Colonic mucosa (tissue), 4 donors: ENCODE data around the gene DOCK7. TPM values are rescaled to one million over a fixed set of nuclear protein-coding genes. Genes with fewer than 3 reads are reported as not detected.

Source experiments
- DNase-seq: peaks from one replicate; pipeline ENCODE4 v3.0.0-alpha.2; 2020
- H3K27ac ChIP-seq: fragments of 200-600 bp; one replicate; pipeline ENCODE4 v1.8.0; 2021
- H3K27me3 ChIP-seq: fragments of 200-600 bp; one replicate; pipeline ENCODE4 v1.8.0; 2021
- H3K36me3 ChIP-seq: fragments of 200-600 bp; one replicate; pipeline ENCODE4 v1.8.0; 2021
- H3K4me1 ChIP-seq: fragments of 200-600 bp; one replicate; pipeline ENCODE4 v1.8.0; 2021; ENCODE audit warnings: mild to moderate bottlenecking
- H3K4me3 ChIP-seq: fragments of 200-600 bp; one replicate; pipeline ENCODE4 v1.8.0; 2021
- H3K9ac ChIP-seq, 2 donors: one replicate each; pipeline ENCODE4 v1.7.0; 2013; ENCODE audit warnings: control low read depth in 2 of 2, low read depth in 2 of 2, low read length in 2 of 2
- H3K9me3 ChIP-seq: fragments of 200-600 bp; one replicate; pipeline ENCODE4 v1.8.0; 2021
- intact Hi-C: fragments of 100-400 bp; cut with DNase I; formaldehyde crosslinking; loops from one replicate; pipeline ENCODE4 v1.14.1; 2022
- total RNA-seq, 2 donors: library from RNA; stranded (reverse); fragmentation: NEBNext Ultra II Directional in 1 of 2; extraction: Animal tissue kit (Norgen Biotek cat#: 25700) in 1 of 2; gene quantifications; one replicate each; pipeline ENCODE4 v1.2.1, GENCODE V29; 2021
- TF ChIP-seq, protein P1 (sequence below): fragments of 200-600 bp; IDR thresholded peaks from one replicate; pipeline ENCODE4 v1.8.0; 2022; ENCODE audit warnings: antibody characterized with exemption, mild to moderate bottlenecking
- donor health status: healthy.
- donor health status: DM: no; HTN: no; CAD: no.
- donor health status: DM: no; HTN: no; CAD: no.

Gene DOCK7
- total RNA-seq, 2 donors from 2014 or later = 44.9 to 53.7 TPM

DNA sequence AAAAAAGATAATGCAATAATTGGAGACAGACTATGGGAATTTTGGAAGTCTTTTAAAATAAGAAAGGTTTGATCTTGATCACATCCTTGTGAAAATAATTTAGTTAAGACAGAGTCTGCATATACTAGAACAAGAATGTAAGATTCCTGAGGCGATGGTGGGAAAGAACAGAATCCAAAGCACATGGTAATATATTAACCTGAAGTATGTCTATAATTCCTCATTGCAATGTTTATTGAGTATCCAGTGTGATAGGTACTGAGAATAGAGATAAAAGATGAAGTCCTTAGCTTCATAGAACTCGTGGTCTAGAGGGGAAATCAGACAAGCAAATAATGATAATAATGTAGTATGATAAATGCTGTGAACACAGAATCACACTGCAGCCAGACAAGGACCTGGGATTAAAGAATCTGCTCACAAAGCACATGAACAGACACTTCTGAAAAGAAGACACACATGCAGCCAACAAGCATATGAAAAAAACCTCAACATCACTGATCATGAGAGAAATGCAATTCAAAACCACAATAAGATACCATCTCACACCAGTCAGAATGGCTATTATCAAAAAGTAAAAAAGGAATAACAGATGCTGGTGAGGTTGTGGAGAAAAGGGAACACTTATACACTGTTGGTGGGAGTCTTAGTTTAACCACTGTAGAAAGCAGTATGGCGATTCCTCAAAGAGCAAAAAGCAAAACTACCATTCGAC lies 97.8 kb downstream of the DOCK7 start:
- no peak overlapping the region for H3K9ac ChIP-seq
- TF ChIP-seq, protein P1, sequence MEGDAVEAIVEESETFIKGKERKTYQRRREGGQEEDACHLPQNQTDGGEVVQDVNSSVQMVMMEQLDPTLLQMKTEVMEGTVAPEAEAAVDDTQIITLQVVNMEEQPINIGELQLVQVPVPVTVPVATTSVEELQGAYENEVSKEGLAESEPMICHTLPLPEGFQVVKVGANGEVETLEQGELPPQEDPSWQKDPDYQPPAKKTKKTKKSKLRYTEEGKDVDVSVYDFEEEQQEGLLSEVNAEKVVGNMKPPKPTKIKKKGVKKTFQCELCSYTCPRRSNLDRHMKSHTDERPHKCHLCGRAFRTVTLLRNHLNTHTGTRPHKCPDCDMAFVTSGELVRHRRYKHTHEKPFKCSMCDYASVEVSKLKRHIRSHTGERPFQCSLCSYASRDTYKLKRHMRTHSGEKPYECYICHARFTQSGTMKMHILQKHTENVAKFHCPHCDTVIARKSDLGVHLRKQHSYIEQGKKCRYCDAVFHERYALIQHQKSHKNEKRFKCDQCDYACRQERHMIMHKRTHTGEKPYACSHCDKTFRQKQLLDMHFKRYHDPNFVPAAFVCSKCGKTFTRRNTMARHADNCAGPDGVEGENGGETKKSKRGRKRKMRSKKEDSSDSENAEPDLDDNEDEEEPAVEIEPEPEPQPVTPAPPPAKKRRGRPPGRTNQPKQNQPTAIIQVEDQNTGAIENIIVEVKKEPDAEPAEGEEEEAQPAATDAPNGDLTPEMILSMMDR = no peak
- no peaks in the 10 kb centered on the region for H3K36me3 ChIP-seq
- H3K27ac ChIP-seq = no peak overlapping the region
- no peaks in the 10 kb centered on the region for H3K9me3 ChIP-seq
- no peak overlapping the region for H3K4me3 ChIP-seq
- H3K27me3 ChIP-seq = no peaks in the 10 kb centered on the region
- DNase-seq = no peak
- intact Hi-C loops = no loop called here
- H3K4me1 ChIP-seq = no peaks in the 10 kb centered on the region

DNA sequence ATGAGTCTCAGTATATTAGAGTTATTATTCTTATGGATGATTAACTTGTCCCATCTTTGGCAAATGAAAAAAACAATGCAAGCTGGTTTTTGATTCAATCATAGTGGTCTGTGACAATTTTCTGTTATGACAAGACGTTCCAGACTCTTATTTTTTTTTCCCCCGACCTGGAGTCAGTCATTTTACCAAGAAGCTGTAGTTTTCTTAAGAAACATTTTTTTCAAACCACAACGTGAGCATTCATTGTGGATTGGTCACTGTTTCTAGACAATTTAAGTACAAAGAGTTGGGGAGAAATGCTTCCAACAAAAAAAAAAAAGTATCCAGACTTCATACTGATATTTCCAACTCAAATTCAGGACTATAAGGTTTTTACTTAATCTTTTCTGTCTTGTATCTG lies 98.9 kb downstream of the DOCK7 start:
- Histone ChIP-seq H3K36me3 (no peaks in the 10 kb centered on the region), H3K4me1 (no peaks in the 10 kb centered on the region), H3K9ac (no peak overlapping the region), H3K9me3 (no peaks in the 10 kb centered on the region), H3K4me3 (no peak overlapping the region), H3K27ac (no peak overlapping the region), H3K27me3 (no peaks in the 10 kb centered on the region)
- DNase-seq = no peak
- intact Hi-C loops = no loop called here
- TF ChIP-seq, protein P1 = no peak

DNA sequence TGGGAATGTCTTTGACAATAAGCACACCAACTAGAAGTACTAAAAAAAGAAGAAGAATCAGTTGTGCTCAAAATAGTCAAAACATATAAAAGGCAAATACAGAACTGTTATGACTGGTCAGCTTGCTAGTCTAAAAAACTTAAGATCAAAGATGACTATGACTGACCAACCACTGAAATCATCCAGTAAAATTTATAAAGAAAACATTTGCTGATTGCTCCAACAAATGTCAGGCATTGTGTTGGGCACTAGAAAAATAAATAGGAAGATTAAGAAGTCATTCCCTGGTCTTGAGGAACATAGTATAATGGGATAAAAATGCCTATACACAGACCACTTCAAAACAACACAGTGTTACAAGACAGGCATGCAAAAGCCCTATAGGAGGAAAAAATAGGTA lies 100.2 kb downstream of the DOCK7 start:
- Histone ChIP-seq H3K4me1 (no peaks in the 10 kb centered on the region), H3K27me3 (no peaks in the 10 kb centered on the region), H3K36me3 (no peaks in the 10 kb centered on the region), H3K9me3 (no peaks in the 10 kb centered on the region), H3K9ac (no peak overlapping the region), H3K27ac (no peak overlapping the region), H3K4me3 (no peak overlapping the region)
- TF ChIP-seq, protein P1 = no peak
- intact Hi-C loops = no loop called here
- no peak for DNase-seq

DNA sequence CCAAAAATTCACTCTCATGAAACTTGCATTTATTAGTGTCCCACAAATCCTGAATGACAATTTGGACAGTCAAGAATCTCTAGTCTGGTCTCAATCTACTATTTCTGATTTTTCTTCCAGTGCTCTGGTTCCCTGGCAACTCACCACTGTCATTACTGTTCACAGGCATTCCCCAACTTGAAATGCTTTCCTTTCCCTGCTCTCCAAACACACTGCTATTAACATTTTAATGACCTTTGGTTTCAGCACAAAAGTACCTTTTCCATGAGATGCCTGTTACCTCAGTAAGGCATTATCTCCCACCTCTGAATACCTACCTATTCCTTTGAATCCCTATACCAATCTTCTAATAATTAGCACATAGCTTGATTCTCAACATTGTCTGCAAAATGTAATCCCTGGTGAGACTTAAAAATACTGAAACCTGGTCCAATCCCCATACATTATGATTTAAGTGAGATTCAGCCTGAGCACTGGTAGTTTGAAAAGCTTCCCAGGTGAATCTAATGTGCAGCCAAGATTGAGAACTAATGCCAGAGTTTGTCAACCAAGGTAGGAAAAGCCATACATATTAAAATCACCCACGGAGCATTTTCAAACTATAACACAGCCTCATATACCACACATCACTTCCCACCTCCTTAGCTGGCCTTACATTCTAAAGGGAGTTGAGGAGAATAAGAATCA lies 102.6 kb downstream of the DOCK7 start:
- Histone ChIP-seq H3K27ac (no peak overlapping the region), H3K4me3 (no peak overlapping the region), H3K36me3 (no peaks in the 10 kb centered on the region), H3K4me1 (no peaks in the 10 kb centered on the region), H3K27me3 (no peaks in the 10 kb centered on the region), H3K9me3 (no peaks in the 10 kb centered on the region), H3K9ac (no peak overlapping the region)
- DNase-seq = no peak
- TF ChIP-seq, protein P1 = no peak
- intact Hi-C loops = no loop called here

DNA sequence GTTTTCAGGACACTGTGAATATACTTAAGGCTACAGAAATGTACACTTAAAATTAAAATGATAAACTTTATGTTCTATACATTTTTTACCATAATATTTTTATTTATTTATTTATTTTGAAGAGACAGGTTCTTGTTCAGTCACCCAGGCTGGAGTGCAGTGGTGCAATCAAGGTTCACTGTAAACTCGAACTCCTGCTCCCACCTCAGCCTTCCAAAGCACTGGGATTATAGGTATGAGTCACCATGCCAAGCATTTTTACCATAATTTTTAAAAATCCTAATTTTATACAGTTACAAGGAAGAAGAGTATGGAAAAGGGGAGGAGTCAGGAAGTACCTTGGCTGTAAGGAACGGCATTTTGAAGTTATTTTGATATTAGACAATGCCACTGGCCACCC lies 114.5 kb downstream of the DOCK7 start:
- TF ChIP-seq, protein P1 = no peak

More for the DNA sequence above, 114.5 kb downstream of the DOCK7 start:
- H3K4me1 ChIP-seq = no peaks in the 10 kb centered on the region
- DNase-seq = no peak
- no peak overlapping the region for H3K4me3 ChIP-seq
- H3K36me3 ChIP-seq = no peaks in the 10 kb centered on the region
- no peak overlapping the region for H3K9ac ChIP-seq
- intact Hi-C loops = no loop called here
- H3K27me3 ChIP-seq = no peaks in the 10 kb centered on the region
- no peaks in the 10 kb centered on the region for H3K9me3 ChIP-seq
- no peak overlapping the region for H3K27ac ChIP-seq
